Anterior cingulate cortex (tissue), 58 donors: ENCODE data around the gene DCC.

Experiments used
- DNase-seq, 58 donors: peaks; one replicate each; lab custom pipeline; 2025; lab: John Stamatoyannopoulos, UW

DCC gene

DNA sequence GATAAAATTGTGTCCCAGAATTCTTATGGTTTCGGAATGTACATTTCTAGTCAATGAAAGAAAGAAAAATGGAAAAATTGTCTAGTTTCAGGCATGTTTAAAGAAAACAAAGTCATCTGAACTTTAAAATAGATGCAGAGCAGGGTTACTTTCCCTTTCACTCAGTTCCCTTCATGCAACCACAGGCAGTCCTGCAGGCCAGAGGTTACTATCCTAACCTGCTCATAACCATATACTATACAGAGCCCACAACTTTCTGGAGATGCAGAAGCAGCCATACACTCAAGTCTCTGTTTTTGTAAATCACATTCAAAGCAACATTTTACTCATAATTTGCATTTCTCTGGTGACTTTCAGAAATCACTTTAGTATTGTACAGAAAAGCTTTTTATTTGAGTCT lies 1194.2 kb downstream of the DCC start:
- no peak for DNase-seq

DNA sequence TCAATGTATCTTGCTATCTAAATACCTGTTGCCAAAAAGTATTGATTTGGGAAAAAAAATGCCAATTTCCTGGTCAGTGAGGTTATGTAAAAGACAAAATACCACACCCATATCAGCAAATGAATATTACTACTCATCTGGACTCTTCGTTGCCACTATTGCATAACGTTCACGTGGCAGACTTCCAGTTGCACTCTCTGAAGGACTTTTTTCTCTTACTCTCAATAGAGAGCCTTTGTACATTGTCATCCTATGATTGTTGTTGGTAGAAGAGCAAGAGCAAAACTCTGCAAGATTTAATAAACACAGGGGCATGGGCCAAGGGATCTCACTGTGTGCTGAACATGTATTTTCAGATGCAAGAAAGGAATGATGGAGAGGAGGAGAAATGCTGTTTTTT lies 1194.7 kb downstream of the DCC start:
- peak in 30 of 58 donors; percentile 2 to 82 (median 34) for DNase-seq

DNA sequence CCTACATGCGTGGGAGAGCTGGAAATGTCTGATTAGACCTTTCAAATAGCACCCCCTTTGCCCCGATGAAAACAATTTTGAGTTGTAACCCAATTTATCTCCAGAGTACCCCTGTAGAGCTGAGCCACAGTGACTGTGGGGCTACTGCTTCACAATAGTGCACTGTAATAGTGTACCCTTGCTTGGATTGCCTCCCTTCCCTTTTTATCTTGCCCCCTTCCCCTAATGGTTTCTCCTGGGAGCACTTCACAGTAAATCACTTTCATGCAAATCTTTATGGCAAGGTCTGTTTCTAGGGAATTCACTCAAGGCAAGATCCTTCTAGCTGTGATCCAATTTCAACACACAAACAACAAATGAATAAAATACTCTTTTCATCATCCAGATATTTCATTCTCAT lies 1196.9 kb downstream of the DCC start:
- DNase-seq, result no peak

DNA sequence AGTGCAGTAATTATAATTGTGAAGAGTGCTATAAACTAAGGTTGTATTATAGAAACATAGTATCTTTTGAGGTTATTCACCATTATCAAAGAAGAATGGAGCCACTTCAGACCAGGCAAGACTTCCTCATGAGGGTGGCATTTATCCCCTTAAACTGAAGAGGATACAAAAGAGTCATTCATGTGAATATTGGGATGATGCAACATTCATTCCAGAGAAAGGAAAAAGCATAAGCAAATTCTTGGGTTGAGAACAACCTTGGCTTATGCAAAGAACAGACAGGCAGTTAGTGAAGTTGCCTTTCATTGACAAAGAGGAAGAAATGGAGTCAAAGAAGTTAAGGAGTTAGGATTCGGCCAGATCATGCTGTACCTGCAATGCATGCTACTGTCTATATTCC lies 1201.9 kb downstream of the DCC start:
- no peak for DNase-seq

DNA sequence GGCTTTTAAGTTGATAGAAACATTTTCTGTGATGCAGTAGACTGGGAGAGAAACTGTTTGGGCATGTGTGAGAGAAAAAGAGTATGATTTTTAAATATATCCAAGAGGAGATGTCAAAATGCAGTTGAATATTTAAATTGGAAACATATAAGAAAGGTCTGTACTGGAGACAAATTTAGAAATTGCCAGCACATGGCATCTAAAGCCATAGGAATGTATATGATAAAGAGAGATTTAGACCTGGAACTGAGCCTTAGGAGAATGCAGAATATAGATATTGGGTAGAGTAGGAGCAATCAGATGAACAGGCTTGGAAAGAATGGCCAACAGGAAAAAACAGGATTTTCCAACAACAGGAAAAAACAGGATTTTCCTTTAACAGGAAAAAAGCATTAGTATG lies 1203.7 kb downstream of the DCC start:
- no peak for DNase-seq

DNA sequence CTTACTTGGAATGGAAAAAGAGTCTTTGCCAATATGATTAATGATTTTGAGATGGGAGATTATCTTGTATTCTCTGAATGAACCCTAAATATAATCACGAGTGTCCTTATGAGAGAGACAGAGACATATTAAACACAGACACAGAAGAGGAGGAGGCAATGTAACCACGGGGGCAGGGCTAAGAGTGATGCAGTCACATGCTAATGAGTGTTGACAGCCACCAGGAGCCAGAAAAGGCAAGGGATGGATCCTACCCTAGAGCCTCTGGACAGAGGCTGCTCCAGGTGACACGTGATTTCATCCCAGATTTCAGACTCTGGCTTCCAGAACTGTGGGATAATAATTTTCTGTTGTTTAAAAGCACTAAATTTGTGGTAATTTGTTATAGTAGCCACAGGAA lies 1204.9 kb downstream of the DCC start:
- DNase-seq, result peak in 1 of 58 donors; percentile 3

DNA sequence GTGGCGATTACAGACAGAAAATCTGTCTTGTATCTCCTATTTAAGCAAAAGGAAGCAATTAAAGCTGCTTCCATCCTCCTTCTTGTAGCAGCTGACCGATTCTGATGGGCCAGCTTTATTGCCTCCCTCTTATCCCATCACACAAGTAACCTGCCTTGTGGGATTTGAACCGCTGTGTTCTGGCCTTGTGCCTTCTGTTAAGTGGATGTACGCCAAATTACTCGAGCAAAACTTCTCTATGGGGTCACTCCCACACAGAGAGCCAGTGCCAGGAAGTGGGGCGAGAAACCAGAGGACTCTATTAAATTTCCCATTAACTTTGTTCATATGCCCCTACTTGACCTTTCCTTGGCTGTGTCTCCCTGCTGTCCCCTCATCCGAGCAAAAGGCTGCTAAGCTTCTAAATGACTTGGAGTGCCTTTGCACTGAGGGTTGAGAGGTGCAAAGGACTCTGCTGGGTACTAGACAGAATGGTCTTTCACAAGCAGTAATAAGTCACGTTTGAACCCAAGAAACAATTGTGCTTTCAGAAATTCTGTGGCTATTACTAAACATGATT lies 1212.0 kb downstream of the DCC start:
- DNase-seq, result no peak

DNA sequence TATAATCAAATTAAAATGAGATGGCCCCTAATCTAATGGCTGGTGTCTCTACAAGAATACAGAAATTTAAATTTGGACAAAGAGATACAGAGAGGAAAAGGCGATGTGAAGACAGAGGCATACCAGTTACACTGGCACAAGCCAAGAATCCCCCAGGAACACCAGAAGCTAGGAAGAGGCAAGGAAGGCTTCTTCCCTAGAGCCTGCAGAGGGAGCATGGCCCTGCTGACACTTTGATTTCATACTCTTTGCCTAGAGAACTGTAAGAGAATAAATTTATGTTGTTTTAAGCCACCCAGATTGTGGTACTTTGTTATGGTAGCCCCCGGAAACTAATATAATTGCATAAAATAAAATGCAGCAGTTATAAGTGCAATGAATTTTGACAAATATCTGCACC lies 1213.0 kb downstream of the DCC start:
- DNase-seq, result no peak

DNA sequence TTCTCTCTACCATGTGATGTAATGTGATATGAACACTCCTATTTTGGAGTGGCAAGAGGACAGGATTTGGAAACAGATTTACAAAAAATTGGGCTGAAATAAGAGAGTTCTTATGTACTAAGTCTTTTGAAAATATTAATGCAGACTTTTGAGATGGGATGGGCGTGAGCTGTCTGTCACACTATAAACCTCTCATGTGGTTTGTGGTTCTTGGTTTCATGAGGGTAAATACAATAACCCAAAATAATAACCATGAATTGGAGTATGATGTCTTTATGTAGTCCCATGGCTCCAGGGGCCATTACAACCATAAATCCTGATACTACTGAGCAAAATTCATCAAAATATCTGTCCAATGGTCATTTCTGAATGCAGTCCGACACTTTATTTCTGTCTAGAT lies 1216.5 kb downstream of the DCC start:
- no peak for DNase-seq

DNA sequence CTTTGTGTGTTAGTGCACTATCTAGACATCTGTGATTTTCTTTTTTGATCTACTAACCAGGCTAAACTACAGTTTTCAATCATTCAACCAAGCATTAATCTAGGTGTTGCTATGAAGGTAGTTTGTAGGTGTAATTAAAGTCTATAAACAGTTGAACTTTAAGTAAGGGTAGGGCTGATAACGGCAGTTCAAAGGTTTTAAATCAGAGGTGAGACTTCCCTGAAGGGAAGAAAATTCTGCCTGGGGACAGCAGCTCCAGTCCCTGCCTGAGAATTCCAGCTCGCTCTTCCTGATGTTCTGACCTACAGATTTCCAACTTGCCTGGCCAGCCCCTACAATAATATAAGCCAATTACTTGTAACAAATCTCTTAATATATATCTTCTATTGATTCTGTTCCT lies 1220.5 kb downstream of the DCC start:
- no peak for DNase-seq

DNA sequence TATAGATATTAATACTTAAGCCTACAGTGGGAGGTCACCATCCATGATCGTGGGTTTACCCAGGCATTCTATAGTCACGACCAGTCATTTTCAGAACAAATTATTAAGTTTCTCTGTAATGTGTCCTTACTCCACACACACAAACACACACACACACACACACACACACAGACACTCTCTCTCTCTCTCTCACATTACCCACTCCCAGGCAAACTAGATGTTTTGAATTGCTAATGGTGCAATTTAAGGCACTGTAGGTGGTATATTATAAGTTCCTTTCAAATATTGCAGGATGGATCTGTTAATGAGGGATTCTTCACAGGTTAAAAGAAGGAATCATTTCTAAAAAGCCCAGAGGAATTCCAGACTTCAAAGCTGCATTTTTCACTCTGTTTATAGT lies 1226.6 kb downstream of the DCC start:
- no peak for DNase-seq

DNA sequence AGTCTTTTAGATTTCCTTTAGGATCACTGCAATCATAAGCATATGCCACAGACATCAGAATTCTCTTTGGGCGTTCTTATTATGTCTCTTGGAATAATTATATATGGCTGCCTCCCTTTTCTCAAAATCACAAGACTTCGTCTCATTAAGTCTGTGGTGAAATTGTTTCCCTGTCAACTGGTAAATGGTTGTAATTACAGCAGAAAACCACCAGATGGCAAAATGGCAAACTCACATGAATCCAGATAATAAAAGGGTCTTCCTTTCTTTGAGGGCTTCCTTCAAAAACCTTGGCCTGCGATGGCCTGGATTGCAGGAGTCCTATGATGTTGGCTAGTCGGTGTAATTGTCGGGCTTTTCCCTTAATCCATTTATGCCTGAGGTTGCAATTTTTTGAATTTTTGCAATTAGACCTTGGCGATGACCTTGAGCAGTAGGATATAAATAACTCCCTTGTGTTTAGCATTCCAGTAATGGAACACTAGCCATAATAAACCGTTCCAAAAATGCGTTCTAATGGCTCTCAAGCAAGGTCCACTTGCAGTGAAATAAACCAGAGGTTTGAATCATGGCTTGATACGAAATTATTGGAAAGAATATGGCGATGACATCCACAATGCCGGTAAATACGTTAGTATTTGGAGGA lies 1228.1 kb downstream of the DCC start:
- peak in 2 of 58 donors; percentile 1 to 2 for DNase-seq
